Measurements from ENCODE around the gene MLLT6.

The MLLT6 gene

GRCh38 chr17:38674749-38675615 lies 30.1 kb upstream of the MLLT6 start, which contains the start of gene EPOP:
Gene EPOP, minus strand, starts transcription at chr17:38674957. Its CDS starts 462 bp downstream, at chr17:38674495.
- peak; percentile 85 for DNase-seq (ENCODE audit: low spot score)

GRCh38 chr17:38676706-38677504 lies 28.2 kb upstream of the MLLT6 start:
- peak; percentile 85 for DNase-seq (ENCODE audit: low spot score)

GRCh38 chr17:38677819-38678218 lies 27.3 kb upstream of the MLLT6 start:
- no peak for DNase-seq (ENCODE audit: low spot score)

GRCh38 chr17:38681096-38681495 lies 24.0 kb upstream of the MLLT6 start:
- DNase-seq (ENCODE audit: low spot score) = no peak

- DNase-seq (ENCODE audit: low spot score) = no peak
Measured at GRCh38 chr17:38685491-38685890, 19.6 kb upstream of the MLLT6 start.

GRCh38 chr17:38687286-38687685 lies 17.8 kb upstream of the MLLT6 start:
- no peak for DNase-seq (ENCODE audit: low spot score)

- no peak for DNase-seq (ENCODE audit: low spot score)
Measured at GRCh38 chr17:38690386-38690785, 14.7 kb upstream of the MLLT6 start.

GRCh38 chr17:38691154-38691553 lies 13.9 kb upstream of the MLLT6 start:
- no peak for DNase-seq (ENCODE audit: low spot score)

- DNase-seq (ENCODE audit: low spot score) = no peak
Measured at GRCh38 chr17:38693700-38694329, 11.3 kb upstream of the MLLT6 start.

GRCh38 chr17:38697061-38697820 lies 7.8 kb upstream of the MLLT6 start:
- no peak for DNase-seq (ENCODE audit: low spot score)

GRCh38 chr17:38698760-38699159 lies 6.3 kb upstream of the MLLT6 start:
- no peak for DNase-seq (ENCODE audit: low spot score)

GRCh38 chr17:38701504-38702165 lies 3.4 kb upstream of the MLLT6 start:
- DNase-seq (ENCODE audit: low spot score) = peak; percentile 83

GRCh38 chr17:38702166-38702915 lies 2.7 kb upstream of the MLLT6 start:
- DNase-seq (ENCODE audit: low spot score) = peak; percentile 87

- DNase-seq (ENCODE audit: low spot score) = peak; percentile 35
Measured at GRCh38 chr17:38702916-38703741, 1.9 kb upstream of the MLLT6 start.

- peak; percentile 94 for DNase-seq (ENCODE audit: low spot score)
Measured at GRCh38 chr17:38703742-38704605, 1.1 kb upstream of the MLLT6 start.

GRCh38 chr17:38705523-38705802 lies 390 bp downstream of the MLLT6 start:
- no peak for DNase-seq (ENCODE audit: low spot score)

- DNase-seq (ENCODE audit: low spot score) = peak; percentile 52
Measured at GRCh38 chr17:38705803-38706504, 881 bp downstream of the MLLT6 start.
